Natural killer cell (primary cell): ENCODE results near the gene CD2BP2. TPM values are rescaled to one million over a fixed set of nuclear protein-coding genes. Genes with fewer than 3 reads are reported as not detected.

ENCODE experiments used
- ATAC-seq, 3 donors: fragments of 150-1000 bp in 2 of 3; fragments of 200-7000 bp in 1 of 3; cut with Tn5 transposase; 1 replicate in 1 of 3; 2 replicates in 2 of 3; pipeline ENCODE4 v1.10.0; 2021; ENCODE audit warnings: mild to moderate bottlenecking in 2 of 3, moderate library complexity in 2 of 3
- DNase-seq, 2 donors: peaks; one replicate each; pipeline versions ENCODE4 v3.0.0 to v3.0.0-alpha.2; 2013 to 2021; ENCODE audit warnings: mixed read lengths in 1 of 2
- H3K27ac ChIP-seq: one replicate; pipeline ENCODE4 v1.5.1; 2013; ENCODE audit warnings: mild to moderate bottlenecking, low read length
- H3K27me3 ChIP-seq: one replicate; pipeline ENCODE4 v1.6.1; 2013; ENCODE audit warnings: low read length; ENCODE audit not compliant: control insufficient read depth, insufficient read depth
- H3K36me3 ChIP-seq: one replicate; pipeline ENCODE4 v1.6.1; 2013; ENCODE audit warnings: low read length; ENCODE audit not compliant: control insufficient read depth, insufficient read depth
- H3K4me1 ChIP-seq: one replicate; pipeline ENCODE4 v1.6.1; 2013; ENCODE audit warnings: low read length; ENCODE audit not compliant: control insufficient read depth, insufficient read depth
- H3K4me3 ChIP-seq: one replicate; pipeline ENCODE4 v1.5.1; 2013; ENCODE audit warnings: low read length
- H3K9me3 ChIP-seq: one replicate; pipeline ENCODE4 v1.6.1; 2013; ENCODE audit warnings: low read length; ENCODE audit not compliant: control insufficient read depth, insufficient read depth
- H3K27ac Mint-ChIP-seq, 2 donors: one replicate each; pipeline ENCODE4 v1.8.0; 2022; ENCODE audit warnings: mild to moderate bottlenecking in 2 of 2, mixed read lengths in 2 of 2, moderate library complexity in 1 of 2
- H3K27me3 Mint-ChIP-seq, 2 donors: one replicate each; pipeline ENCODE4 v1.8.0; 2022; ENCODE audit warnings: low read depth in 2 of 2, mixed read lengths in 2 of 2
- H3K36me3 Mint-ChIP-seq: one replicate; pipeline ENCODE4 v1.8.0; 2022; ENCODE audit warnings: mixed read lengths
- H3K4me1 Mint-ChIP-seq, 2 donors: one replicate each; pipeline ENCODE4 v1.8.0; 2022; ENCODE audit warnings: mixed read lengths in 2 of 2
- H3K4me3 Mint-ChIP-seq: one replicate; pipeline ENCODE4 v1.8.0; 2022; ENCODE audit warnings: mild to moderate bottlenecking, moderate library complexity, mixed read lengths
- H3K9me3 Mint-ChIP-seq, 2 donors: one replicate each; pipeline ENCODE4 v1.8.0; 2022; ENCODE audit warnings: mixed read lengths in 2 of 2
- WGBS: methylation state at CpG from one replicate; pipeline ENCODE4 v1.1.7; 2013; ENCODE audit warnings: missing lambda C conversion rate; ENCODE audit not compliant: insufficient coverage; 5-methylcytosine and 5-hydroxymethylcytosine counted together
- intact Hi-C: fragments of 100-400 bp; cut with micrococcal nuclease; formaldehyde crosslinking; loops from one replicate; pipeline ENCODE4 v1.14.2; 2022
- total RNA-seq, 4 donors: library from RNA; stranded (reverse); fragments of 120-200 nt in 1 of 4; gene quantifications; one replicate each; pipeline versions ENCODE4 v1.2.3 to v1.2.4, GENCODE V29; 2013 to 2022
- TF ChIP-seq, protein P1 (sequence below): fragments of 200-600 bp; IDR thresholded peaks from one replicate; pipeline ENCODE4 v1.8.0; 2022; ENCODE audit warnings: antibody characterized with exemption

The CD2BP2 gene
- total RNA-seq, 3 donors from 2014 or later (not counting 1 experiment from before 2014, with no cell fraction given), result 79.5 to 104 (median 87.7) TPM

DNA sequence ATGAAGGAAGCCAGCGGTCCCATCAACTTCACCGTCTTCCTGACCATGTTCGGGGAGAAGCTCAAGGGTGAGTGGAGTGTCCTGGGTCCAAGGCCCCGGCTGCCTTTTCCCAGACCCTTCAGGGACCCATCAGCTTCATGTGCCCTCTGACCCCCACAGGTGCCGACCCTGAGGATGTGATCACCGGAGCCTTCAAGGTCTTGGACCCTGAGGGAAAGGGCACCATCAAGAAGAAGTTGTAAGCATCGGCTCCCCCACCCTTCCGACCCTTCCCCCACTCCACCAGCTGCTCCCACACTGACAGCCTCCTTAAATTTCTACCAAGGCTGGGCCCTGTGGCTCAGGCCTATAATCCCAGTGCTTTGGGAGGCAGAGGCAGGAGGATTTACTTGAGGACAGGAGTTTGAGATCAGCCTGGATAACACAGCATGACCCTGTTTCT lies 21.4 kb upstream of the CD2BP2 start:
- peak overlapping the region; percentile 99 for H3K27ac ChIP-seq
- no peak overlapping the region for H3K4me3 ChIP-seq
- ATAC-seq, result no peak
- TF ChIP-seq, protein P1, sequence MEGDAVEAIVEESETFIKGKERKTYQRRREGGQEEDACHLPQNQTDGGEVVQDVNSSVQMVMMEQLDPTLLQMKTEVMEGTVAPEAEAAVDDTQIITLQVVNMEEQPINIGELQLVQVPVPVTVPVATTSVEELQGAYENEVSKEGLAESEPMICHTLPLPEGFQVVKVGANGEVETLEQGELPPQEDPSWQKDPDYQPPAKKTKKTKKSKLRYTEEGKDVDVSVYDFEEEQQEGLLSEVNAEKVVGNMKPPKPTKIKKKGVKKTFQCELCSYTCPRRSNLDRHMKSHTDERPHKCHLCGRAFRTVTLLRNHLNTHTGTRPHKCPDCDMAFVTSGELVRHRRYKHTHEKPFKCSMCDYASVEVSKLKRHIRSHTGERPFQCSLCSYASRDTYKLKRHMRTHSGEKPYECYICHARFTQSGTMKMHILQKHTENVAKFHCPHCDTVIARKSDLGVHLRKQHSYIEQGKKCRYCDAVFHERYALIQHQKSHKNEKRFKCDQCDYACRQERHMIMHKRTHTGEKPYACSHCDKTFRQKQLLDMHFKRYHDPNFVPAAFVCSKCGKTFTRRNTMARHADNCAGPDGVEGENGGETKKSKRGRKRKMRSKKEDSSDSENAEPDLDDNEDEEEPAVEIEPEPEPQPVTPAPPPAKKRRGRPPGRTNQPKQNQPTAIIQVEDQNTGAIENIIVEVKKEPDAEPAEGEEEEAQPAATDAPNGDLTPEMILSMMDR, result no peak
- intact Hi-C loops, result no loop called here
- peak overlapping the region; percentile 99 to 100 for H3K27ac Mint-ChIP-seq
- H3K4me1 ChIP-seq, result peaks cover 56% of the 10 kb centered on the region
- no peaks in the 10 kb centered on the region for H3K27me3 Mint-ChIP-seq
- WGBS, result 95% methylated on average over 7 of the region's 8 CpGs
- H3K9me3 Mint-ChIP-seq, result no peaks in the 10 kb centered on the region
- H3K27me3 ChIP-seq, result no peaks in the 10 kb centered on the region
- DNase-seq, result no peak
- H3K9me3 ChIP-seq, result no peaks in the 10 kb centered on the region
- no peak overlapping the region for H3K4me3 Mint-ChIP-seq
- peaks cover 16% of the 10 kb centered on the region for H3K36me3 ChIP-seq
- H3K36me3 Mint-ChIP-seq, result no peaks in the 10 kb centered on the region
- peaks cover 43 to 52% of the 10 kb centered on the region in 2 donors for H3K4me1 Mint-ChIP-seq

DNA sequence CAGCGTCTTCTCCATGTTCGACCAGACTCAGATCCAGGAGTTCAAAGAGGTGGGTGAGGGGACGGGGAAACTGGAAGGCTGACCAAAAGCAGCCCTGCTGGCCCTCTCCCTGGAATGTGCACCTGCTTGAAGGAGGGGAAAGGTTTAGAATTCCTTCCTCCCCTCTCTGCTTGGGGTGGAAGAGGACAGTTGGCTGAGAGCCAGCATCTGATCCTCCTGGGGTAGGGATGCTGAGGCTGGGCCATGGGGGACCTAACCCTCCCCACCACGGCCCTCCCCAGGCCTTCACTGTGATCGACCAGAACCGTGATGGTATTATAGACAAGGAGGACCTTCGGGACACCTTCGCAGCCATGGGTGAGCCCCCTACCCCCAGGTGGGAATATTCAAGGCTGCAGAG lies 20.8 kb upstream of the CD2BP2 start:
- 99% methylated on average over 8 of the region's 8 CpGs for WGBS
- ATAC-seq (no peak), DNase-seq (no peak)
- Mint-ChIP-seq H3K36me3 (no peaks in the 10 kb centered on the region), H3K27me3 (no peaks in the 10 kb centered on the region), H3K4me3 (no peak overlapping the region), H3K9me3 (no peaks in the 10 kb centered on the region), H3K4me1 (peaks cover 43 to 52% of the 10 kb centered on the region in 2 donors), H3K27ac (peak overlapping the region; percentile 21 to 100)
- intact Hi-C loops, result no loop called here
- TF ChIP-seq, protein P1, result no peak
- Histone ChIP-seq H3K9me3 (no peaks in the 10 kb centered on the region), H3K27ac (no peak overlapping the region), H3K4me3 (no peak overlapping the region), H3K4me1 (peaks cover 54% of the 10 kb centered on the region), H3K36me3 (peaks cover 13% of the 10 kb centered on the region), H3K27me3 (no peaks in the 10 kb centered on the region)

DNA sequence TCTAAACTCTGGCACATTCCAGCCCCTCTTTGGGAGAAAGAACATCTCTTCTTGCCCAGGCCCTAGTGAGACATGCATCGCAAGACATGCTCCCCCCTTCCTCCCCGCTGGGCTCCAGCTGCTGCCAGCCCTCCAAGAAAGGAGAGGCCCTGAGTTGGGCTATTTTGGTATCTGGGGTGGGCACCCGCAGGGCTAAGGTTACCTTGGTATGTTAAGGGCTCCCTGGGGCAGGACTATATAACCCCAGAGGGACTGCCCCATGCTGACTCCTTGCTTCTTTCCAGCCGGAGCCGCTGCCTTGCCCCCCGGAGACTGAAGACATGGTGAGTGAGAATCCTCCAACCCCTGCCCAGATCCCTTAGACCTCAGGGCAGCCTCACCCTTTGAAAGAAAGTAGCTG lies 19.4 kb upstream of the CD2BP2 start, which contains the start of gene MYL11:
Gene MYL11, plus strand, starts transcription at position 265 of the 400 bp plus-strand sequence. Its CDS starts 56 bp downstream, at position 321.
- peaks cover 45% of the 10 kb centered on the region for H3K4me1 ChIP-seq
- 96% methylated on average over 6 of the region's 6 CpGs for WGBS

More for the DNA sequence above, 19.4 kb upstream of the CD2BP2 start, which contains the start of gene MYL11:
- Histone ChIP-seq H3K9me3 (no peaks in the 10 kb centered on the region), H3K36me3 (peaks cover 8% of the 10 kb centered on the region), H3K27ac (no peak within 1 kb of the TSS), H3K27me3 (no peaks in the 10 kb centered on the region), H3K4me3 (no peak within 1 kb of the TSS)
- intact Hi-C loops, result loop anchor here (5.0 kb wide), 2 partner anchors 43 to 567 kb away; partner anchors contain the start of gene MAZ
- Mint-ChIP-seq H3K27me3 (peaks cover 0 to 3% of the 10 kb centered on the region in 2 donors), H3K36me3 (no peaks in the 10 kb centered on the region), H3K9me3 (no peaks in the 10 kb centered on the region), H3K4me3 (peak within 1 kb of the TSS; percentile 35), H3K4me1 (peaks cover 34 to 48% of the 10 kb centered on the region in 2 donors), H3K27ac (peak within 1 kb of the TSS; percentile 21 to 45)
- ATAC-seq, result no peak
- DNase-seq, result no peak
- TF ChIP-seq, protein P1, result no peak
